IPS DF 4.7 (cell line): ENCODE data around the gene SNRPB2.
A peak's percentile ranks its signal among the peaks of the same experiment; 100 is the strongest.

Experiments
- DNase-seq: peaks from one replicate; pipeline ENCODE4 v3.0.0-alpha.2; 2013; ENCODE audit warnings: low spot score; ENCODE audit errors: extremely low read depth

The SNRPB2 gene

DNA sequence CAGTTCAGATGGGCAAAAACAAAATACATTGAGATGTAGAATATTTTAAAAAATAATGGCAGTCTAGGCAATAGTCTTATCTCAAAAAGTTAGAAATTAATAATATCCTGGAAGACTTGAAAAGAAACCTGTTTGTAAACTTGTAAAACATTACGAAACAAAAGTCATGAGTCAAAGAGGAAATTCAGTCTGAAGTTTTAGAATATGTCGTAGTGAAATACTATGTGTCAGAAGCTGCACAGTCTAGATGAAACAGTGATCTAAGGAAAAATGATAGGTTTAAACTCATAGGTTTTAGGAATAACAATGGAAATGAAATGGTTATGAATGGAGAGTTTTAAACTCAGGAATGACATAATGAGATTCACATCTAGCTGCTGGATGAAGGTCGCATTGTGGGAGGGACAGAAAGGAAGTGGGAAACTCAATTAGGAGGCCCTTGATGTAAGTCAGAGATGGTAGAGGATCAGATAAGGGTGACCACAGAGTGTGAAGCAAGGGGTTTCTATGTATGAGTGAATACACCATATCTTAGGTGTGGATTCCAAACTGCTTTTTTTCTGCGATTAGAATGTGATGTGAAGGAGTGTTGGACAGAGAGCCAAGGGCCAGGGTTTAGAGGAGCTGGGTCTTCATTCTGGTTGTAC is 2.8 kb downstream of the SNRPB2 start:
- no peak for DNase-seq

DNA sequence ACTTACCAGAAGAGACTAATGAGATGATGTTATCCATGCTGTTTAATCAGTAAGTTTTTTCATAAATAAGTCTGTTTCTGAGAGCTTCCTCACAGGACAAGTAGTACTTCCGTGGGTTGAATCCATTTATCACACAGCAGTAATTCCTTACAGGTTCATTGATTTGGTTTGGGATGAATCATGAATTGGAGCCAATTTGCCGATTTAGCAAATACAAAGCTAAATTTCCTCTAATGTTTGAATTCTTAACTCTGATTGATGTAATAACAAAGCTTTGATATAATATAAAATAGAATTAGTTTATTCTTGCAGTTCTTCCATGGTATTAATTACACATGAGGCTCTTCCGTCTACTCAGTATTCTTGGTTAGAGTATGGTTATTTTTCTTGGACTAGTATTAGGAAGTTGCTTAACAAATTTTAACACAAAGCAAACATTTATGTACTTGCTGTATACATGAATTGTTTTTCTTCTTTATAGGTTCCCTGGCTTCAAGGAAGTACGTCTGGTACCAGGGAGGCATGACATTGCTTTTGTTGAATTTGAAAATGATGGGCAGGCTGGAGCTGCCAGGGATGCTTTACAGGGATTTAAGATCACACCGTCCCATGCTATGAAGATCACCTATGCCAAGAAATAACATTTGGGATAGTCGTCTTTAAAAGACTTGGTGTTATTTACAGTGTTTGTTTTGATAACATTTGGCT is 10.7 kb downstream of the SNRPB2 start:
- DNase-seq: no peak

DNA sequence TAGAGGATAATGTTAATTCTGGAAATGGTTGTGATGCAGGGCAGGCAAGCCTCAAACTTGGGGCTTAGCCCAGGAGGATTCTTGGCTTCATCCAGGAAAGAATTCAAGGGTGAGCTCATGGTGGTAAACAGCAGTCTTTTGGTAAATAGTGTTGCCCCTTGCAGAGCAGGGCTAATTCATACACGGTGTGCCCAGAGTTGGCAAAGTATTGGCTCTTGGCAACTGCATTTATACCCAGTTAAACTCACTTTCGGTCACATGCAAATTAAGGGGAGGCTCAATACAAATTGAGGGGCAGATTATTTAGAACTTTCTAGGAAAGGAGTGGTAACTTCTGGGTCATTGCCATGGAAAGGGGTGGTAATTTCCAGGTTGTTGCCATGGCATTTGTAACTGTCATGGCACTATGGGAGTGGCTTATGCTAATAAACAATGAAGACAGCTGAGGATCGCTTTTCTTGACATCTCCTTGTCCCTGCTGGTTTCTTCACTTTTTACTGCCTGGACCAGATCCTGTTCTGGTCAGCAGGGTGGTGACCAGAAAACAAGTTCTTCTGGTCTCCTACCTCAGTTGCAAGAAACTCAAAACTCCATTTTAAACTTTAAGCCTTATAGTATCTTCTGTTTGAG is 14.5 kb downstream of the SNRPB2 start:
- DNase-seq: no peak

- DNase-seq: no peak
These were observed 15.4 kb downstream of the SNRPB2 start for GRCh38 chr20:16745204-16745603.

DNA sequence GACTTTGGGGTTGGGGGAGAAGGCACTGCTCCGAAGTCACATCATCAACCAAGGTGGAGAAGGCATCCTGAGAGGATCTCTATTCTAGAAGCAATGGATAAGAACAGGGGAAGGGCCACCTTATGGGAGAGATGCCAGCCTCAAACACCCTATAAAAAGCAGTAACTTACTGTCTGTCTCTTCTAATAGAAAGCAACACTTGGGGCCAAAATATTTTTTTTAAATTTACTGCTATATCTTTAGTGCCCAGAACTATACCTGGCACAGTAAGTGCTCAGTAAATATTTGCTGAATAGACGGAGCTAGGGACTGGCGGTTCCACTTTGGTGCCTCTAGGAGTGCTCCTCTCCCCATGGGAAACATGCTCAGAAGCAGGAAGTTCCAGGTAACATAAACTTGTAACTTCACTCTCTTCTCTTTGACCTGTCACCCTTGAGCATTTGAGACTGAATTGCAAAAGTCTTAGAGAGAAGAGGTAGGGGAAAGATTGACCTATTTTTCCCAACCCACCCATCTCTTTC is 17.5 kb downstream of the SNRPB2 start:
- no peak for DNase-seq

DNA sequence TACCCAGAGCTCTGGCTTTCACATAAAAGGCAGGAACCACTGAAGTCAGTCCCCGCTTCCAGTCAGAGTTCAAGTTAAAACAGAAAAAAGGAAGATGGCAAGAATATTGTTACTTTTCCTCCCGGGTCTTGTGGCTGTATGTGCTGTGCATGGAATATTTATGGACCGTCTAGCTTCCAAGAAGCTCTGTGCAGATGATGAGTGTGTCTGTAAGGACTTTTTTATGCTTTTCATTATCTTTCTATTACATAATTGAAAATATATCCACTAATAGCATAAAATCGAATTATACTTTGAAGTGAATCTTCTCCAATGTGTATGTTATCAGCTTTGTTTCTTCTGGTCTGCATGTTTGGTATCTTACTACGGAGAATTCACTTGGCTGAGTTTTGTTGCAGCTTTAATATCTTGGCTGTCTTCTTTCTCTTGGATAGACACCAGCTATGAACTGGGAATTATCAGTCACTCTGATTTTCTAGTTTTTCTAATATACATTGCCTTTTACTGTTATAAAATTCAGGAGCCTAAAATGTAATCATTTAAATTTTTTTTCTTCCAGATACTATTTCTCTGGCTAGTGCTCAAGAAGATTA is 18.6 kb downstream of the SNRPB2 start, which contains the start of gene OTOR:
OTOR (plus strand) TSS at position 51 of the 593 bp plus-strand sequence; CDS start at position 95, 44 bp downstream.
- no peak for DNase-seq

- no peak for DNase-seq
These were observed 19.7 kb downstream of the SNRPB2 start for GRCh38 chr20:16749573-16749972.

DNA sequence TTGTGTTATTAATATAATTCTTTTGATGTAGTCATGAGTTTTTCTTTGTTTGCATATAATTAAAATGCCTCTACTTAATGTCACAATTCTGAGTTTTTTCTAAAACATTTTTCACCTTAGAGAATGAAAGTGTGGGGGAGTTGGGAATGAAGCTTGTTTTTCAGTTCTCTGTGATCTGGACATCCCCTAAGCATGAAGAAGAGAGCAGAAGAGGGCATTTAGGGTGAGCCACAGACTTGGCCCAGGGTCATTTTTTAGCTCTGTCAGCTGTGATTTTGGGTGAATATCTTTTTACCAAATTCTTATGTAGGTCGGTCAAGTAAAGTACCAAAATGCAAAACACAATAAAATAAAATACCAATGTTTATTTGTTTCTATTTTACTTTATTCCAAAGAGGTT is 22.3 kb downstream of the SNRPB2 start:
- no peak for DNase-seq

- no peak for DNase-seq
These were observed 23.1 kb downstream of the SNRPB2 start for GRCh38 chr20:16752901-16753300.

GRCh38 chr20:16758454-16759180 is 28.8 kb downstream of the SNRPB2 start:
- no peak for DNase-seq

DNA sequence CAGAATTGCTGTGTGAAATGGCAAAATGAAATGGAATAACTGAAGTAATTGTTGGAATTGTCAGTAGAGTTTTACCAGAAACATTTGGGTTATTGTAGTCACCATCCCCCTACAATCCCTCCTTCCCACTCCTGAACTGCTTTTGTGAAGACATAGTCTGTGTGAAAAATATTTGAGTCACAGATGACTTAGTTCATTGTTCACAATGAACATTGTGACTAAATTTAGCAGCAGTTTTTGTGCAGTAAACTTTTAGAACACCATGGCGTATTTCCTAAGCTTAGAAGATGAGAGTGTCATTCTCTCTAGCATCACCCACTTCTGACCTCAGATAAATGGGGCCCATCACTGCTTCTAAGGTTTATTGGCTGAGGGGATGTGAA is 29.3 kb downstream of the SNRPB2 start:
- DNase-seq: no peak

DNA sequence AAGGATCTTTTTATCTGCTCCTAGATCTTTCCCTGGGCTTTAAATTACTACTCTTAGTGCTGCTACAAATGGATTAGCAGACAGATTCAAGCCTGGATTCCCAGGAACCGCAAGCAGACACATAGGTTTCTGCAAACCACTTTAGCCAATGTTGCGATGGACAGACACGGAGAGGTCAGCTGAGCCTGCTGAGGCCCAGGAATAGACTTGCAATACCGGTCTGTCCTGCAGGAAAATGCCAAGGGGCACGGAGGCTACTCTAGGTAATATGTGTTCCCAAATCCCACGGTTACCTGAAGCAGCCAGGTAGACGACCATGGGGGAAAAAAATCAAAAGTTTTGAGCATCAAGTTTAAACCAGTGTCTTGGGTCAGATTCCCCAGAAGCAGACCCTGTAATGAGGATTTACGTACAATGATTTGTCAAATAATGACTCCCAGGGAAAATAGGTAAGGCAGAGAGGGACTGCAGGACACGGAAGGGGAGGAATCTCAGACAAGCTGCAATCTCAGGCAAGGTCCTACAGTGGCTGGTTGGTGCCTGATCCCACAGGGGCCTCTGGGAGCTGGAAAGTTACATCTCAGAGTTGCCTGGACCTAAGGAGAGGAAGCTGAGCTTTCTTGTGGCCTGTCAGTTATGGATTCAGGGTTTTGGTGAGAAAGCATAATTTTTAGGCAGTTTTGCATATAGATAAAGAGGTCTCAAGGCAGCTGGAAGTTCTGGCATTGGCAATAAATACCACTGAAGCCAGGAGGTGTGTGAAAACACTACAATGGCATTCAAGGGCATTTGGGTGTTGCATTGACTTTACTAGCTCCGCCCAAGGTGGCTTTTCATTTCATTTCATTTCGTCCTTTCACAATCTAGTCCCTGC is 30.8 kb downstream of the SNRPB2 start:
- no peak for DNase-seq

GRCh38 chr20:16761305-16761829 is 31.5 kb downstream of the SNRPB2 start:
- peak; percentile 62 for DNase-seq

- no peak for DNase-seq
These were observed 34.7 kb downstream of the SNRPB2 start for GRCh38 chr20:16764560-16764959.

GRCh38 chr20:16771213-16771612 is 41.4 kb downstream of the SNRPB2 start:
- DNase-seq: no peak

- DNase-seq: no peak
These were observed 46.1 kb downstream of the SNRPB2 start for GRCh38 chr20:16775961-16776360.

GRCh38 chr20:16777126-16777525 is 47.3 kb downstream of the SNRPB2 start:
- no peak for DNase-seq

DNA sequence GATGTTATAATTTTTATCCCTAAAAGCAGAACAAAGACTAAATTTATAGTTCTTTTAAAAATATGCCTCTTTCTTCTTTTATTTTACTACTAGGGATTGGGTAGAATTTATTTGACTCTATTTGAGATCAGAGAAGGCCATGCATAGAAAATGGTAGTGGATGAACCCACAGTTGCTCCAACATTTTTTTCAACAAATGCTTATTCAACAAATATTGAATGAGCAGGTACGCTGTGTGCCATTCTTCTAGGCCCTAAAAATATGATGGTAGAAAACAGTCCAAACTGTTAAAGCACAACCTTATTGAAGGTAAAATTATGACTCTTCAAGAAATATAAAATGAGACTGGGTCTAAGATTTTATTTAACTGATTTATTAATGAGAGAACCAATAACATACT is 48.3 kb downstream of the SNRPB2 start:
- DNase-seq: no peak

- DNase-seq: no peak
These were observed 51.7 kb downstream of the SNRPB2 start for GRCh38 chr20:16781496-16781895.

DNA sequence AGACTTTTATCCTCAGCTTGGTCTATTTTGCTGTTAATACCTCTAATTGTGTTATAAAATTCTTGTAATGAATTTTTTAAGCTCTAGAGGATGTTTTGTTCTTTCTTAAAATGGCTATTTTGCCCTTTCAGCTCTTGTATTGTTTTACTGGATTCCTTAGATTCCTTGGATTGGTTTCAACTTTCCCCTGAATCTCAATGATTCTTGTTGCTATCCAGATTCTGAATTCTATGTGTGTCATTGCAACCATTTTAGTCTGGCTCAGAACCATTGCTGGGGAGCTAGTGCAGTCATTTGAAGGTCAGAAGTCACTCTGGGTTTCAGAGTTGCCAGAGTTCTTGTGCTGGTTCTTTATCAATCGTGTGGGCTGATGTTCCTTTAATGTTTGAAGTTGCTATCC is 55.4 kb downstream of the SNRPB2 start:
- DNase-seq: no peak
